Testis (tissue), 3 donors: ENCODE results near the gene CFAP58. TPM values are rescaled to one million over a fixed set of nuclear protein-coding genes. Genes with fewer than 3 reads are reported as not detected.

Experiments used
- DNase-seq: peaks from one replicate; pipeline ENCODE4 v3.0.0-alpha.2; 2019
- H3K27ac ChIP-seq, 2 donors: fragments of 200-600 bp; sonication (generic); one replicate each; pipeline ENCODE4 v1.5.1; 2019
- H3K27me3 ChIP-seq: fragments of 200-600 bp; sonication (generic); one replicate; pipeline ENCODE4 v1.5.1; 2019
- H3K36me3 ChIP-seq: fragments of 200-600 bp; sonication (generic); one replicate; pipeline ENCODE4 v1.5.1; 2017; ENCODE audit warnings: low read depth; ENCODE audit errors: missing control alignments
- H3K4me1 ChIP-seq: fragments of 200-600 bp; sonication (generic); one replicate; pipeline ENCODE4 v1.5.1; 2019
- H3K4me3 ChIP-seq, 2 donors: fragments of 200-600 bp; sonication (generic); one replicate each; pipeline ENCODE4 v1.5.1; 2017 to 2019
- H3K9me3 ChIP-seq: fragments of 200-600 bp; sonication (generic); one replicate; pipeline ENCODE4 v1.5.1; 2017
- CTCF ChIP-seq, 3 experiments: fragments of 450-650 bp in 2 of 3; fragments of 200-600 bp in 1 of 3; sonication (generic) in 1 of 3; IDR thresholded peaks; one replicate each; pipeline ENCODE4 v1.5.1; 2016 to 2019; ENCODE audit warnings: antibody characterized with exemption in 3 of 3, mild to moderate bottlenecking in 2 of 3, moderate library complexity in 1 of 3
- POLR2A ChIP-seq: fragments of 450-650 bp; IDR thresholded peaks from one replicate; pipeline ENCODE4 v1.6.1; 2017; ENCODE audit warnings: antibody characterized with exemption, mild to moderate bottlenecking, moderate library complexity
- WGBS, 2 donors: methylation state at CpG; one replicate each; pipeline ENCODE4 v1.1.5; 2018; 5-methylcytosine and 5-hydroxymethylcytosine counted together
- intact Hi-C: fragments of 100-400 bp; cut with DNase I; formaldehyde crosslinking; loops from one replicate; pipeline ENCODE4 v1.15.1; 2023; ENCODE audit warnings: low total_unique reads
- polyA plus RNA-seq: library from polyadenylated mRNA; stranded (reverse); fragments of 350-450 nt; fragmentation: Illumina TruSeq; extraction: RNeasy Lipid Tissue Mini Kit (QIAGEN cat#74804); gene quantifications from one replicate; pipeline ENCODE4 v1.2.3, GENCODE V29; 2014; ENCODE audit warnings: low read depth, low replicate concordance; ENCODE audit not compliant: insufficient read depth
- total RNA-seq, 2 donors: library from RNA; depleted of rRNA; stranded (reverse); fragments of >200 nt; gene quantifications; one replicate each; pipeline ENCODE4 v1.2.3, GENCODE V29; 2016

Gene CFAP58
- total and polyA plus RNA-seq, 3 donors from 2014 or later: 10.1 to 16.3 (median 14.6) TPM

DNA sequence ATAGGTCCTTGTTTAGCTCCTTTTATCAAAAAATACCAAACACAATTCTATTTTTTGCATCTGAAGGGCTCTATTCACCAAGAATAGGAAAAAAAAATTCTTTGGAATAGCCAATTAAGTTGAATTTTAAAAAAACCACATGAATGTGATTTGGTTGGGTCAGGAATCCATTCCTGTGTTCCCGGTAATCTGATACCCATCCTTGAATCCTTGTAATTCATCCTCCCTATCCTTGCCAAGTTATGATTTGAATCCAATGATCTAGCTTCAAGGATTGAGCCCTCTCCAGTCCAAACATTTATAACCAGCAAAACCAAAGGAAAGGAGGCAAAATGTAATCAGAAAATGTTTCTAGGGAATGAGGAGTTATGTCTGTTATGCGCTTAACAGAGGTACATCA lies 86.6 kb downstream of the CFAP58 start:
- Histone ChIP-seq H3K36me3 (no peaks in the 10 kb centered on the region), H3K4me1 (no peaks in the 10 kb centered on the region), H3K27me3 (no peaks in the 10 kb centered on the region), H3K9me3 (no peaks in the 10 kb centered on the region), H3K4me3 (no peak overlapping the region), H3K27ac (no peak overlapping the region)
- WGBS, 2 donors: 63 to 88% methylated on average over 2 of the region's 2 CpGs
- no peak for TF ChIP-seq POLR2A
- no peak for TF ChIP-seq CTCF (IDR thresholded peaks at IDR 0.05)
- intact Hi-C loops: no loop called here
- no peak for DNase-seq

GRCh38 chr10:104441329-104442000 lies 87.8 kb downstream of the CFAP58 start:
- intact Hi-C loops: no loop called here
- H3K27ac ChIP-seq: no peak overlapping the region
- no peak for DNase-seq

DNA sequence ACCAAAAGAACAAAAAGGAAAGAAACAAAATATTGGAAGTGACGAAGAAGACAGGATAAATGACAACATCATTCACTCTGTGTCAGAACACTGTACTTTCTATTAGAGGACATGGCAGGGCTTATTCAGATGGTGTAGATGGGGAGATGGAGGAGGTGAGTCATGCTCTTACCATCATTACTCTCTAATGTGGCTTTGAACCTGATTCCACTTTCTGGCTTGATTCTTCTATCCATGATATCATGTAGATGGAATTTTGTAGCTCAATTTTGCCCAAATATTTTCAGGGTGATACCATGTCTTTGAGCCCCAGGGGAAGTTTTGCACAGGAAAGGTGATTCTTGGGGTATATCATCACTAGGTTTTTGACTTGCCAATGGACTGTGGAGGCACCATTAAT lies 91.7 kb downstream of the CFAP58 start:
- Histone ChIP-seq H3K36me3 (no peaks in the 10 kb centered on the region), H3K4me3 (no peak overlapping the region), H3K27ac (no peak overlapping the region), H3K9me3 (no peaks in the 10 kb centered on the region), H3K4me1 (no peaks in the 10 kb centered on the region), H3K27me3 (no peaks in the 10 kb centered on the region)
- intact Hi-C loops: no loop called here
- WGBS, 2 donors: 94 to 96% methylated on average over 1 of the region's 1 CpG
- TF ChIP-seq POLR2A (no peak), CTCF (IDR thresholded peaks at IDR 0.05) (no peak)
- no peak for DNase-seq

More at GRCh38 chr10:104441329-104442000, 87.8 kb downstream of the CFAP58 start:
- Histone ChIP-seq H3K4me3 (no peak overlapping the region), H3K36me3 (no peaks in the 10 kb centered on the region), H3K9me3 (no peaks in the 10 kb centered on the region), H3K27me3 (no peaks in the 10 kb centered on the region), H3K4me1 (no peaks in the 10 kb centered on the region)
- no peak for TF ChIP-seq POLR2A
- TF ChIP-seq CTCF (IDR thresholded peaks at IDR 0.05): no peak
- WGBS, 2 donors: 39 to 41% methylated on average over 5 of the region's 5 CpGs

DNA sequence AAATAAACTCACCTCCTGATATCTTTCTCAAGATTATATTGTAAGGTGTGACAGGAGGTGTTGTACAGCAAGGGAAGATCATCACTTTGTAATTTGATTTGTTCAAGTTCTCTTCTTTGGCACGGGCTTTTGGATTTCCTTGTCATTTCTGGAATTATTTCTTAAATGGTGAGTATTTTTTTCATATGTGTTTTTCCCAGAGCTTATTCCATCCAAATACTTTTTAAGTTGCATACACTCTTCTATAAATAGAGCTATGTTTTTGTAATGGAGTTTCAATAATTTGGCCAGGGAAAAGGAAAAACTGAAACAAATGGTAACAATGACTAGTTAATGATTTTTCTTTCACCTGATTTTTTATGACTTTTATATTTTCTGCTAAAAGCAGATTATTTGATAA lies 92.5 kb downstream of the CFAP58 start:
- H3K27me3 ChIP-seq: no peaks in the 10 kb centered on the region
- H3K36me3 ChIP-seq: no peaks in the 10 kb centered on the region
- no peak overlapping the region for H3K27ac ChIP-seq
- no peak for DNase-seq
- no peaks in the 10 kb centered on the region for H3K9me3 ChIP-seq
- WGBS, 2 donors: 78 to 86% methylated on average over 1 of the region's 1 CpG
- intact Hi-C loops: no loop called here
- no peak overlapping the region for H3K4me3 ChIP-seq
- TF ChIP-seq POLR2A: no peak
- no peak for TF ChIP-seq CTCF (IDR thresholded peaks at IDR 0.05)
- H3K4me1 ChIP-seq: no peaks in the 10 kb centered on the region

- no peak for DNase-seq
- no peaks in the 10 kb centered on the region for H3K36me3 ChIP-seq
- no peaks in the 10 kb centered on the region for H3K4me1 ChIP-seq
- intact Hi-C loops: no loop called here
- H3K27ac ChIP-seq: no peak overlapping the region
- no peaks in the 10 kb centered on the region for H3K9me3 ChIP-seq
- H3K27me3 ChIP-seq: no peaks in the 10 kb centered on the region
- no peak for TF ChIP-seq POLR2A
- TF ChIP-seq CTCF (IDR thresholded peaks at IDR 0.05): no peak
- WGBS, 2 donors: 58 to 75% methylated on average over 1 of the region's 1 CpG
- no peak overlapping the region for H3K4me3 ChIP-seq
These were observed 93.7 kb downstream of the CFAP58 start for GRCh38 chr10:104447331-104447730.
